ENCODE results near the gene CCDC74B.
"Not testable (repeated sequence)": the region's sequence is repeated elsewhere in the genome, so short reads cannot be mapped to it uniquely, and the experiment has no call there.

Gene CCDC74B

GRCh38 chr2:130102597-130103363 is 42.1 kb downstream of the CCDC74B start:
- DNase-seq (ENCODE audit: low read depth in 2 of 2): not testable (repeated sequence)
